GM18507 (cell line): ENCODE results near the gene DXO.
"Not testable (repeated sequence)": the region's sequence is repeated elsewhere in the genome, so short reads cannot be mapped to it uniquely, and the experiment has no call there.

Experiments
- DNase-seq: peaks from one replicate; pipeline ENCODE4 v3.0.0; 2011; ENCODE audit warnings: low read depth; ENCODE audit not compliant: insufficient read length; ENCODE audit errors: extremely low spot score
- FAIRE-seq: peaks from 2 replicates; lab custom pipeline; 2011; peaks lifted over from hg19 to GRCh38; lab: Jason Lieb, UNC

Gene DXO

DNA sequence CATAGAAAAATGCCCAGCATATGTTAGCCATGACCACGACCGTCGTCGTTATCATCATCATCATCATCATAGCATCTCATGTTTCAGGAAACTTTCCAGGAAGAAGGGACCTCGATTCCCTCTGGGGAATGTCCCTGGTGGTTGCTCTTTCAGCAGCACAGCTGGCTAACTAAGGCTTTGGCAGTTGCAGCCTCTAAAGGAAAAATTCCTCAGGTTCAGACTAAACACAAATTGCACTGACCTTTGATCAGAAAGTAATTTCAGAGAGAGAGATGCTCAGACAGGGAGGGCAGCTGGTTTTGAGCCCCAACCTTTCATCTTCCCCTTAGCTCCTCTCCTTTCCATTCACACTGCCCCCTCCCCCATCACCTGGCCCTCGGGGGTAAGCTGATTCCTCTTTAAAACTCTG is 31.7 kb downstream of the DXO start:
- DNase-seq (no peak), FAIRE-seq (no peak)

DNA sequence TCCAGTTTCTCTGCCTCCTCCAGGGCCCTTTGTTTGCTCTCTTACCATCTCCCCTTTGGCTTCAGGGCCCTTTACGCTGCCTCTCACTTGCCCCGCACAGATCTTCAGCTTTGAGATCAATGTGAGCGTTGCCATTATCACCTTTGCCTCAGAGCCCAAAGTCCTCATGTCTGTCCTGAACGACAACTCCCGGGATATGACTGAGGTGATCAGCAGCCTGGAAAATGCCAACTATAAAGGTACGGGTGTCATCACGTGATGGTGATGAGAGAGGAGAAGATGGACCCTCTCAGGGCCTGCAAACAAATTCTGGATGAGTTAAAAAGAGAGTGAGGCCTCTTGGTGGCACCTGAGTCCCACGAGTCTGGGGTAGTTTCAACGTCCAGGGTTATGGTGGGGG is 36.1 kb downstream of the DXO start:
- DNase-seq (no peak), FAIRE-seq (no peak)

DNA sequence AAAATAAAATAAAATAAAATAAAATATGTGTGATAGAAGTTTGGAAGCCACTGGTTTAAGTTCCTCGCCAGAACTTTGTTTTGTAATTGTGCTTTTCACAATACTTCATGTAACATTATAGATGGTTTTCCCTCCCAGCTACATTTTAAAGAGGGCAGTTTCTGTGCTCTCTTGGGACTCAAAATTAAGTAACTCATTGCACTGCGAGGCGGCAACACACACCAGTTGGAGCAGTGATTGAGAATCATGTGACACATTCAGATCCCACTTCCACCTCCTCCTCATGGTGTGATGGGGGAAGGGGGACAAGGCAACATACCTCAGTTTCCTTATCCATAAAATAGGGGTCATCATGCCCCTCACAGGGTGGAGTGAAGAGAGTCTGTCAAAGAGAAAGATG is 36.9 kb downstream of the DXO start:
- no peak for FAIRE-seq
- DNase-seq, result no peak

DNA sequence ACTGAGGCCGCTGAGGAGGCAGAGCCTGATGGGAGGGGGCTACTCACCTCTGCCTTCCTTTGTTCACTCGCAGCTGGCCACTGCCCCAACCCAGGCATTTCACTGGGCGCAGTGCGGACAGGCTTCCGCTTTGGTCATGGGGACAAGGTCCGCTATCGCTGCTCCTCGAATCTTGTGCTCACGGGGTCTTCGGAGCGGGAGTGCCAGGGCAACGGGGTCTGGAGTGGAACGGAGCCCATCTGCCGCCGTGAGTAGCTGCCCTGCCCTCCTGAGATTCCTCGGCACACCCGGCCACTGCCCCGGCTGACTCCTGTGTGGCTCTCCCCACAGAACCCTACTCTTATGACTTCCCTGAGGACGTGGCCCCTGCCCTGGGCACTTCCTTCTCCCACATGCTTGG is 38.4 kb downstream of the DXO start:
- no peak for FAIRE-seq
- no peak for DNase-seq

DNA sequence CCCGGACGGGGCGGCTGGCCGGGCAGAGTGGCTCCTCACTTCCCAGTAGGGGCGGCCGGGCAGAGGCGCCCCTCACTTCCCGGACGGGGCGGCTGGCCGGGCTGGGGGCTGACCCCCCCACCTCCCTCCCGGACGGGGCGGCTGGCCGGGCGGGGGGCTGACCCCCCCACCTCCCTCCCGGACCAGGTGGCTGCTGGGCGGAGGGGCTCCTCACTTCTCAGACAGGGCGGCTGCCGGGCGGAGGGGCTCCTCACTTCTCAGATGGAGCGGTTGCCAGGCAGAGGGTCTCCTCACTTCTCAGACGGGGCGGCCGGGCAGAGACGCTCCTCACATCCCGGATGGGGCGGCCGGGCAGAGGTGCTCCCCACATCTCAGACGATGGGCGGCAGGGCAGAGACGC is 39.8 kb downstream of the DXO start:
- not testable (repeated sequence) for FAIRE-seq

DNA sequence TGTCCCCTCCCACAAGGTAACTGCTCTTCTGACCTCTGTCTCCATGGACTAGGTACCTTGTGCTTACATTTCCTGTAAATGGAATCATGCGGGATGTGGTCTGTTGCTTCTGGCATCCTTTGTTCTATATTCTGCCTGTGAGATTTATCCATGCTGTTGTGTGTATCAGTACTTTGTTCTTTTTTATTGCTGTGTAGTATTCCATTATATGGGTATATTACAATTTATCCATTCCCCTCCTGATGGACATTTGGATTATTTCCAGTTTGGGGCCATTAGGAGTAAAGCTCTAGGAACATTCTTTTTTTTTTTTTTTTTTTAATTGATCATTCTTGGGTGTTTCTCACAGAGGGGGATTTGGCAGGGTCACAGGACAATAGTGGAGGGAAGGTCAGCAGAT is 41.0 kb downstream of the DXO start:
- DNase-seq, result no peak
- FAIRE-seq, result no peak

More for the DNA sequence above, 39.8 kb downstream of the DXO start:
- not testable (repeated sequence) for DNase-seq

DNA sequence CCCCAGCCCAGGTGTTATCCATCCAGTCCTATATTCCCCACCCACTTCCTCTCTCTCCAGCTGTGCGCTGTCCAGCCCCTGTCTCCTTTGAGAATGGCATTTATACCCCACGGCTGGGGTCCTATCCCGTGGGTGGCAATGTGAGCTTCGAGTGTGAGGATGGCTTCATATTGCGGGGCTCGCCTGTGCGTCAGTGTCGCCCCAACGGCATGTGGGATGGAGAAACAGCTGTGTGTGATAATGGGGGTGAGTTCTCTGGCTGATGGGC is 43.3 kb downstream of the DXO start:
- no peak for FAIRE-seq
- DNase-seq, result no peak

DNA sequence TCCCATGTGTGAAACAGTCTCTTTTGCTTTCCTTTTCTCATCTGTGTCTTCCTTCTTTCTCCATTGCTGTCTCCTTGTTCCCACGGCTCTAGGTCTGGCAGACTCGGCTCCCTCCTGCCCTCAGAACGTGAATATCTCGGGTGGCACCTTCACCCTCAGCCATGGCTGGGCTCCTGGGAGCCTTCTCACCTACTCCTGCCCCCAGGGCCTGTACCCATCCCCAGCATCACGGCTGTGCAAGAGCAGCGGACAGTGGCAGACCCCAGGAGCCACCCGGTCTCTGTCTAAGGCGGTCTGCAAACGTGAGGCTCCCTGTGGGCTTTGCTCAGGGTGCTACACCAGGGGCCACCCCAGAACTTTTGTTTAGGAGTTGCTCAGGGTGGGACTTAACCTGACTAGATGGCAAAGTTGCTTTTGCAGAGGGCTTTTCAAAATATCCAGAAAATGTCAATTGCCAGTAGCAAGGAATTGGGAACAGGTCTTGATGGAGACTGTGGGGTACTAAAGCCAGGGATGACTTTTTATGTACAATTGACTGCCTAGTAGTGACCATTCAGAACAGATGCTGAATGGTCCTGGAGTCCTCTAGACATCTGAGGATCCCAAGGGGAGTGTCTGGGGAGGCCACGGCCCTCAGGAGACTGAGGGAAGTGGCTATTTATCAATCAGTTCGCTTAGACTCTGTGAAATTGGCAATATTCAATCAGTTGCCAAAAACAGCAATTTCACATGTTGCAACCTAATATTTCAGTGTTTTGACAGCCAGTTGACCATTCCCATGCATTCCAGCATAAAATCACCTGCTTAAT is 43.9 kb downstream of the DXO start:
- FAIRE-seq (no peak), DNase-seq (no peak)

DNA sequence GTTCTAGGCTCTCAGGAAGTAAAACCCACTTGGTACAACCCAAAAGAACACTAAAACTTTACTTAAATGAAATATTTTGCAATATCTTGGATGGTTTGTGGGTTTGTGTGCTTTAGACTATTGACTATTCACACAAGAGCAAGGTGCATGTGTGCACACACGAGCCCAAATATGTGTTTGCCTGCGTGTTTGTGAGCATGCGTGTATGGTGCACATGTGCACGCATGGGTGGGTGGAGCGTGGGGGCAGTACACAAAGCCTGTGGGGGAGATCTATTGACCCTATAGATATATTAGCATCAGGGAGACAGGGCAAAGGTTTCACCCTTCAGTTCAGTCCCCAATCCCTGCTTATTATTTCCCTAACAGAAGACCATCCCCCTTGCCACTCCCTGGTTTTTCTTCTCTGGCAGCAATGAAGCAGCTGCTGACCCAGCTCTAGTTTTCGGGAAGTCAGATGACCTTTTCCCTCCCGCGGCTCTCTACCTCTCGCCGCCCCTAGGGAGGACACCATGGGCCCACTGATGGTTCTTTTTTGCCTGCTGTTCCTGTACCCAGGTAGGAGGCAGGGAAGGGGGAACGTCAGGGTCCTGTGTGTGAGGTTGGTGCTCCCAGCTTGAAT is 44.6 kb downstream of the DXO start, which contains the start of gene C2:
TSS of gene C2 (plus strand) at position 476 of the 621 bp plus-strand sequence. CDS start at position 512, 36 bp downstream.
- DNase-seq (no peak), FAIRE-seq (no peak)

DNA sequence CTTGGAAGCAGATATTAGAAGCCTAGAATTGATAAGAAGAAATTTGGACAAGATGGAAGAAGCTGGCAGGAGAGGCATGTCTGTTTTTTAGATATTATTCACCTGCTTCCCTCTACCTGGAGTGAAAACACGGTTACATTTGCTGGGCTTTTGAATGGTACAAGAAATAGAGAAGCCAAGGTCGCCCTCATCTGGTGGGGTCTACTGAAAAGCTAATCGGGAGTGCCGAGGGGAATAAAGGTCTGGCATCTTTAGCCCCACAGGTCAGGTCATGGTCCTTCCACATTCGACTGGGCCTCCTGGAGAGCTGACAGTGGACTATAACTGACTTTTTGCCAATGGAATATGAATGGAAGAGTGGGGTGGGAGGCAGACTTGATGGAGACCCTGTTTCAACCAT is 49.0 kb downstream of the DXO start:
- no peak for FAIRE-seq
- DNase-seq, result no peak

DNA sequence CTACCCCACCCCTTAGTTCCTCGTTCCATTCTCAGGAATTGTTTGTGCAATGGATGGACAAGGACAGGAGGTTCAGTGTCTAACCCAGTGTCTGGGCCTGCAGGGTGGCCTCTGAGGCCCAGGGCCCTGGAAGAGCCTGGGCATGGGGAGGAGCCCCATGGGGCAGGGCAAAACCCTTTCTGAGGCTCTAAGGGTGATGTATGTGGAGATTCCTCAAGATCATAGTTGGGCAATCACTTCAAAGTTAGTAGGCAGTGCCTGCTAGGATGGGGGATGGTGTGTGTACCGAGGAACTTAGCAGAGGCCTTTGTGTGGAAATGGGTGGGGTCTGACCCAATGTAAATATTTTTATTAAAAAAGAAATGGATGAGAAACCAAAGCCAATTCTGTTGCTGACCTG is 51.1 kb downstream of the DXO start:
- FAIRE-seq (no peak), DNase-seq (no peak)
